C4-2B (cell line): Measurements from ENCODE around the gene KATNAL2.

Experiments used
- ZFX ChIP-seq: fragments of 450-650 bp; IDR thresholded peaks from 2 replicates; pipeline ENCODE4 v1.6.1; 2017
- TF ChIP-seq, protein P1 (sequence below): fragments of 450-650 bp; conservative IDR thresholded peaks from 2 replicates; pipeline ENCODE4 v1.5.1; 2017; ENCODE audit warnings: mild to moderate bottlenecking

DNA sequence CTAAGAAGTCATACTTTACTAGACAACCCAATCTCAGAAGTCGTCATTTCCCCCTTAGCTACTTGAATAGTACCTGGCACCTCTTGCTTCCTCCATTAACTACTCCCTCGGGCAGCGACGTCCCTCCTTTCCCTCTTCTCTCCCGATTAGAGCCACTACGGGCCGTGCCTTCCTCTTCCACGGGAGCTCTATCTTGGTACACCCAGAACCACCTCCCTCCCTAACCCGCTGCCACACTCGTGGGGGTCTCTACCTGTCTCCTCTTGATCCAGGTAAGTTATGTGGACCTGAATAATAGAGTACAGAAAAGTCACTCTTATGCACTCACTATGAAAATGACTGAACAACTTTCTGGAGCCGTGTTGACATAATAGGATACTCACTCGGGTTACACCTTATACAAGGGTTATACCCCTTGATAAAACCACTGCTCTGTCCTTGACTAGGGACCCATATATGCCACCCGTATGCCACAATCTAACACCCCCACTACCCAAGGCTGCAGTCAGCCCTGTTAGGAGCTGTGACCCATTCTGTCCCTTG lies 233.5 kb downstream of the KATNAL2 start:
- TF ChIP-seq, protein P1, sequence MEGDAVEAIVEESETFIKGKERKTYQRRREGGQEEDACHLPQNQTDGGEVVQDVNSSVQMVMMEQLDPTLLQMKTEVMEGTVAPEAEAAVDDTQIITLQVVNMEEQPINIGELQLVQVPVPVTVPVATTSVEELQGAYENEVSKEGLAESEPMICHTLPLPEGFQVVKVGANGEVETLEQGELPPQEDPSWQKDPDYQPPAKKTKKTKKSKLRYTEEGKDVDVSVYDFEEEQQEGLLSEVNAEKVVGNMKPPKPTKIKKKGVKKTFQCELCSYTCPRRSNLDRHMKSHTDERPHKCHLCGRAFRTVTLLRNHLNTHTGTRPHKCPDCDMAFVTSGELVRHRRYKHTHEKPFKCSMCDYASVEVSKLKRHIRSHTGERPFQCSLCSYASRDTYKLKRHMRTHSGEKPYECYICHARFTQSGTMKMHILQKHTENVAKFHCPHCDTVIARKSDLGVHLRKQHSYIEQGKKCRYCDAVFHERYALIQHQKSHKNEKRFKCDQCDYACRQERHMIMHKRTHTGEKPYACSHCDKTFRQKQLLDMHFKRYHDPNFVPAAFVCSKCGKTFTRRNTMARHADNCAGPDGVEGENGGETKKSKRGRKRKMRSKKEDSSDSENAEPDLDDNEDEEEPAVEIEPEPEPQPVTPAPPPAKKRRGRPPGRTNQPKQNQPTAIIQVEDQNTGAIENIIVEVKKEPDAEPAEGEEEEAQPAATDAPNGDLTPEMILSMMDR = no peak
- no peak for TF ChIP-seq ZFX
